Measurements from ENCODE around the gene HTR4. TPM values are rescaled to one million over a fixed set of nuclear protein-coding genes. Genes with fewer than 3 reads are reported as not detected.

Gene HTR4
- total and polyA plus RNA-seq, 2 of the 4 experiments (the other 2 are of a cell fraction) = not detected

GRCh38 chr5:148702019-148702596 lies 47.8 kb upstream of the HTR4 start:
- Histone ChIP-seq H3K14ac (replicated peaks; ENCODE audit: low read depth, low read length) (no peak overlapping the region), H3K23ac (ENCODE audit: low read depth, low read length) (no peak overlapping the region), H2AK5ac (ENCODE audit: low read depth, low read length) (no peak overlapping the region), H4K8ac (ENCODE audit: low read depth in 2 of 2, low read length in 2 of 2) (no peak overlapping the region), H3K27me3 (ENCODE audit: control insufficient read depth, insufficient read depth, low read length) (no peaks in the 10 kb centered on the region), H3K4ac (ENCODE audit: low read depth, low read length) (no peak overlapping the region), H3K56ac (ENCODE audit: extremely low read depth, insufficient read depth, low read length) (no peak overlapping the region), H3K4me2 (ENCODE audit: low read depth, low read length) (no peak overlapping the region), H3K18ac (ENCODE audit: low read depth, low read length) (no peak overlapping the region), H3K9me1 (ENCODE audit: insufficient read depth, low read length) (no peaks in the 10 kb centered on the region), H4K91ac (ENCODE audit: insufficient read depth, low read depth, low read length) (no peak overlapping the region), H2BK5ac (ENCODE audit: low read depth, low read length, poor library complexity, severe bottlenecking) (no peak overlapping the region), H3K4me3 (ENCODE audit: insufficient read depth, low read depth, low read length) (no peak overlapping the region), H2AK9ac (replicated peaks; ENCODE audit: low read depth, low read length, poor library complexity) (no peak overlapping the region), H4K20me1 (ENCODE audit: insufficient read depth, low read length) (no peaks in the 10 kb centered on the region), H2AFZ (replicated peaks; ENCODE audit: low read length, poor library complexity) (no peak overlapping the region), H2BK15ac (ENCODE audit: low read depth, low read length) (no peak overlapping the region), H3K9me3 (ENCODE audit: control insufficient read depth, insufficient read depth, low read length) (no peaks in the 10 kb centered on the region), H4K5ac (ENCODE audit: low read depth, low read length) (no peak overlapping the region), H3K36me3 (ENCODE audit: control insufficient read depth, insufficient read depth, low read length) (no peaks in the 10 kb centered on the region), H2BK120ac (ENCODE audit: low read depth, low read length) (no peak overlapping the region), H3K4me1 (ENCODE audit: control insufficient read depth, insufficient read depth, low read length) (no peaks in the 10 kb centered on the region), H3K79me1 (ENCODE audit: low read depth in 1 of 2, low read length in 2 of 2) (no peaks in the 10 kb centered on the region), H3K27ac (ENCODE audit: insufficient read depth, low read length) (no peak overlapping the region), H2BK20ac (ENCODE audit: low read depth, low read length) (no peak overlapping the region), H3K9ac (ENCODE audit: low read depth, low read length) (no peak overlapping the region)
- TF ChIP-seq NFE2L2 (IDR thresholded peaks at IDR 0.05; ENCODE audit: low read depth, low read length) = peak; percentile 75
- no peak for TF ChIP-seq MAZ (IDR thresholded peaks at IDR 0.05; ENCODE audit: borderline replicate concordance, low read depth, low read length)
- peak; percentile 29 for TF ChIP-seq FOS (IDR thresholded peaks at IDR 0.05; ENCODE audit: low read depth, low read length)
- TF ChIP-seq CEBPB (IDR thresholded peaks at IDR 0.05; ENCODE audit: low read depth, low read length) = no peak
- no peak for TF ChIP-seq SMC3 (IDR thresholded peaks at IDR 0.05; ENCODE audit: low read depth, low read length)
- intact Hi-C loops (cut with micrococcal nuclease) = no loop called here
- in situ Hi-C loops (cut with MboI; ENCODE audit: low sequenced_read_pairs) = no loop called here
- BruUV-seq (replicated peaks) = no TSS peak
- ChIA-PET POLR2A (ENCODE audit: unreplicated experiment) (no interaction called here), CTCF (no interaction called here)
- ATAC-seq (ENCODE audit: low read depth) (no peak), DNase-seq (no peak)
- dilution Hi-C loops (cut with HindIII; ENCODE audit: low sequenced_read_pairs, unreplicated experiment) = no loop called here

Data from IMR-90 (cell line).